Prostate gland (tissue), 2 donors: ENCODE data around the gene SRP68. TPM values are rescaled to one million over a fixed set of nuclear protein-coding genes. Genes with fewer than 3 reads are reported as not detected.
"Not testable (repeated sequence)": the region's sequence is repeated elsewhere in the genome, so short reads cannot be mapped to it uniquely, and the experiment has no call there.

Experiments
- DNase-seq: peaks from one replicate; pipeline ENCODE4 v3.0.0-alpha.2; 2019; ENCODE audit warnings: low spot score
- H3K27ac ChIP-seq, 2 donors: fragments of 200-600 bp; sonication (generic); 2 replicates each; pipeline ENCODE4 v1.5.1; 2017 to 2019
- H3K27me3 ChIP-seq: fragments of 200-600 bp; sonication (generic); replicated peaks from 2 replicates; pipeline ENCODE4 v1.5.1; 2019; ENCODE audit not compliant: insufficient read depth
- H3K36me3 ChIP-seq, 2 donors: fragments of 200-600 bp; sonication (generic); 1 replicate in 1 of 2; 2 replicates in 1 of 2; pipeline versions ENCODE4 v1.5.1 to v1.8.1; 2017 to 2019
- H3K4me1 ChIP-seq: fragments of 200-600 bp; sonication (generic); replicated peaks from 2 replicates; pipeline ENCODE4 v1.5.1; 2019
- H3K4me3 ChIP-seq, 2 donors: fragments of 200-600 bp; sonication (generic); 2 replicates each; pipeline ENCODE4 v1.5.1; 2017 to 2019
- H3K9me3 ChIP-seq: fragments of 200-600 bp; sonication (generic); 2 replicates; pipeline ENCODE4 v1.5.1; 2017
- CTCF ChIP-seq, 4 experiments: fragments of 200-600 bp in 2 of 4; fragments of 450-650 bp in 2 of 4; sonication (generic) in 2 of 4; IDR thresholded peaks; 1 replicate in 3 of 4; 2 replicates in 1 of 4; pipeline ENCODE4 v1.5.1; 2016 to 2019; ENCODE audit warnings: antibody characterized with exemption in 4 of 4, mild to moderate bottlenecking in 2 of 4, moderate library complexity in 2 of 4
- POLR2A ChIP-seq: fragments of 450-650 bp; IDR thresholded peaks from one replicate; pipeline ENCODE4 v1.6.1; 2016; ENCODE audit warnings: antibody characterized with exemption, mild to moderate bottlenecking
- POLR2AphosphoS5 ChIP-seq: sonication (generic); formaldehyde crosslinking; IDR thresholded peaks from one replicate; pipeline ENCODE4 v1.6.1; 2017; ENCODE audit warnings: antibody characterized with exemption
- WGBS: methylation state at CpG from one replicate; pipeline ENCODE4 v1.1.5; 2018; 5-methylcytosine and 5-hydroxymethylcytosine counted together
- intact Hi-C: fragments of 100-400 bp; cut with DNase I; formaldehyde crosslinking; loops from one replicate; pipeline ENCODE4 v1.14.2; 2022
- total RNA-seq, 2 donors: library from RNA; depleted of rRNA; stranded (reverse); fragments of >200 nt; gene quantifications; one replicate each; pipeline ENCODE4 v1.1.0, GENCODE V29; 2016

SRP68 gene
- total RNA-seq, 2 donors from 2014 or later, result 33.5 to 51.2 TPM

GRCh38 chr17:76071531-76072147, 678 bp downstream of the SRP68 start:
- H3K9me3 ChIP-seq, result no peaks in the 10 kb centered on the region
- TF ChIP-seq CTCF (IDR thresholded peaks at IDR 0.05) (no peak), POLR2AphosphoS5 (no peak), POLR2A (no peak)
- H3K27ac ChIP-seq, result peak overlapping the region; percentile 39 to 69
- peaks cover 9% of the 10 kb centered on the region for H3K4me1 ChIP-seq
- peaks cover 25% of the 10 kb centered on the region for H3K27me3 ChIP-seq
- no peaks in the 10 kb centered on the region for H3K36me3 ChIP-seq
- 8% methylated on average over 15 of the region's 15 CpGs for WGBS
- H3K4me3 ChIP-seq, result peak overlapping the region; percentile 63 to 82
- DNase-seq, result no peak
- intact Hi-C loops, result no loop called here

- intact Hi-C loops, result no loop called here
- WGBS, result 61% methylated on average over 4 of the region's 4 CpGs
- TF ChIP-seq CTCF (IDR thresholded peaks at IDR 0.05), result no peak
- TF ChIP-seq POLR2AphosphoS5, result no peak
- TF ChIP-seq POLR2A, result no peak
- no peaks in the 10 kb centered on the region for H3K9me3 ChIP-seq
- DNase-seq, result no peak
- no peaks in the 10 kb centered on the region for H3K27me3 ChIP-seq
- H3K4me1 ChIP-seq, result peaks cover 5% of the 10 kb centered on the region
- H3K4me3 ChIP-seq, result no peak overlapping the region
- H3K36me3 ChIP-seq, result peaks cover 7 to 14% of the 10 kb centered on the region in 2 donors
- no peak overlapping the region for H3K27ac ChIP-seq
These were observed 6.5 kb downstream of the SRP68 start for GRCh38 chr17:76065775-76066174.

- no peak overlapping the region for H3K27ac ChIP-seq
- no peaks in the 10 kb centered on the region for H3K9me3 ChIP-seq
- no peaks in the 10 kb centered on the region for H3K4me1 ChIP-seq
- no peak for DNase-seq
- H3K27me3 ChIP-seq, result no peaks in the 10 kb centered on the region
- intact Hi-C loops, result no loop called here
- 88% methylated on average over 15 of the region's 15 CpGs for whole genome bisulfite sequencing
- peaks cover 7 to 23% of the 10 kb centered on the region in 2 donors for H3K36me3 ChIP-seq
- TF ChIP-seq POLR2AphosphoS5 (no peak), CTCF (IDR thresholded peaks at IDR 0.05) (no peak), POLR2A (no peak)
- no peak overlapping the region for H3K4me3 ChIP-seq
These were observed 8.3 kb downstream of the SRP68 start for GRCh38 chr17:76063875-76064546.

- H3K4me1 ChIP-seq, DNase-seq, H3K9me3 ChIP-seq, H3K27me3 ChIP-seq, H3K4me3 ChIP-seq, H3K27ac ChIP-seq, intact Hi-C loops: not testable (repeated sequence)
- peaks cover 14 to 28% of the 10 kb centered on the region in 2 donors for H3K36me3 ChIP-seq
- 90% methylated on average over 6 of the region's 6 CpGs for WGBS
These were observed 14.1 kb downstream of the SRP68 start for GRCh38 chr17:76058264-76058663.

GRCh38 chr17:76056882-76057281, 15.4 kb downstream of the SRP68 start:
- H3K36me3 ChIP-seq, result peaks cover 14 to 28% of the 10 kb centered on the region in 2 donors

More at GRCh38 chr17:76056882-76057281, 15.4 kb downstream of the SRP68 start:
- no peaks in the 10 kb centered on the region for H3K27me3 ChIP-seq
- intact Hi-C loops, result no loop called here
- H3K4me3 ChIP-seq, result no peak overlapping the region
- H3K27ac ChIP-seq, result no peak overlapping the region
- 66% methylated on average over 3 of the region's 3 CpGs for WGBS
- H3K9me3 ChIP-seq, result no peaks in the 10 kb centered on the region
- H3K4me1 ChIP-seq, result no peaks in the 10 kb centered on the region
- DNase-seq, result no peak
- TF ChIP-seq CTCF (IDR thresholded peaks at IDR 0.05) (peak in 1 of 4 experiments; percentile 19), POLR2A (no peak), POLR2AphosphoS5 (no peak)
